IPS-18a (cell line): ENCODE measurements around the gene APOBEC3A.

ENCODE experiments used
- H3K27ac ChIP-seq: one replicate; pipeline ENCODE4 v1.5.1; 2013; ENCODE audit warnings: low read length
- H3K27me3 ChIP-seq: one replicate; pipeline ENCODE4 v1.6.1; 2013; ENCODE audit warnings: mild to moderate bottlenecking, low read length; ENCODE audit not compliant: control insufficient read depth, insufficient read depth
- H3K36me3 ChIP-seq: one replicate; pipeline ENCODE4 v1.6.1; 2013; ENCODE audit warnings: low read depth, low read length; ENCODE audit not compliant: control insufficient read depth
- H3K4me1 ChIP-seq: one replicate; pipeline ENCODE4 v1.6.1; 2013; ENCODE audit warnings: low read depth, low read length; ENCODE audit not compliant: control insufficient read depth
- H3K4me3 ChIP-seq: one replicate; pipeline ENCODE4 v1.5.1; 2013; ENCODE audit warnings: low read length
- H3K9ac ChIP-seq: one replicate; pipeline ENCODE4 v1.6.1; 2013; ENCODE audit warnings: mild to moderate bottlenecking, low read length, moderate library complexity
- H3K9me3 ChIP-seq: one replicate; pipeline ENCODE4 v1.6.1; 2013; ENCODE audit warnings: low read depth, low read length; ENCODE audit not compliant: control insufficient read depth

The APOBEC3A gene

DNA sequence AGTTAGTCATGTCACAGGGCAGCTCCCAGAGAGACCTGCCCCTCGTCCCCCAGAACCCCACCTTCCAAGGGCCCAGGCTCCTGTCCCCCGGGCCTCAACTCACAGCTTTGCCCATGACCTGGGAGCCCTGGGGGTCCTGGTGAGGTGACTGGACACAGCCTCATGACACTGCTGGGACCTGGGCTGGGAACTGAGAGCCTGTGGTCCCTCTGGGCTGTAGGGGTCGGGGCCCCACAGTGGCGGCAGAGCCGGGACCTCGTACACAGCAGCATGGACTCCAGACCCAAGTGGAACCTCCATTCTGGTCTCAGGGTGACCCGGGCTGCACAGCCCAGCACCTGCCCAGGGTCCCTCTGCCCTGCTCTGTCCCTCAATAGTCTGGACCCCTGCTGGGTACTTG lies 6.9 kb downstream of the APOBEC3A start:
- Histone ChIP-seq H3K36me3 (no peaks in the 10 kb centered on the region), H3K9me3 (no peaks in the 10 kb centered on the region)

DNA sequence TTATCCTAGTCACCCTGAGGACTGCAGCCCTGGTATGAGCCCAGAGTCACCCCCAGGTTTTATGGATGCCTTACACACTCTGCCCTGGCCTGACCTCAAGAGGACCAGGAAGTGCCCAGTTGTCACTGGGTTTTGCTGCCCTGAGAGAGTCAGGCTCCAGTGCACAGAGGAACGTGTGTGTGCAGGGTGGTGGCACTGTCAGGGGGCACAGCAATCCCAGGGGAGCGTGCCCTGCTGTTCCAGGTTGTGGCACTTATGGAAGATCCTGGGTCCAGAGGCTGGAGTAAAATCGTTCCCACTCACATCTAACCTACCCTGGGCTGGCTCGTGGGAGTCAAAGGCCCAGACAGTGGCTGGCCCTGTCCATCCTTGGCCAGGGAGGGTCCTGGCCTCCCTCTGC lies 7.6 kb downstream of the APOBEC3A start:
- no peak overlapping the region for H3K9ac ChIP-seq
- no peak overlapping the region for H3K27ac ChIP-seq
- H3K4me1 ChIP-seq = peaks cover 8% of the 10 kb centered on the region
- H3K36me3 ChIP-seq = no peaks in the 10 kb centered on the region
- H3K9me3 ChIP-seq = no peaks in the 10 kb centered on the region
- no peak overlapping the region for H3K4me3 ChIP-seq
- no peaks in the 10 kb centered on the region for H3K27me3 ChIP-seq

More for the DNA sequence above, 6.9 kb downstream of the APOBEC3A start:
- H3K4me1 ChIP-seq = peaks cover 8% of the 10 kb centered on the region
- no peak overlapping the region for H3K4me3 ChIP-seq
- H3K27ac ChIP-seq = no peak overlapping the region
- no peaks in the 10 kb centered on the region for H3K27me3 ChIP-seq
- H3K9ac ChIP-seq = no peak overlapping the region

DNA sequence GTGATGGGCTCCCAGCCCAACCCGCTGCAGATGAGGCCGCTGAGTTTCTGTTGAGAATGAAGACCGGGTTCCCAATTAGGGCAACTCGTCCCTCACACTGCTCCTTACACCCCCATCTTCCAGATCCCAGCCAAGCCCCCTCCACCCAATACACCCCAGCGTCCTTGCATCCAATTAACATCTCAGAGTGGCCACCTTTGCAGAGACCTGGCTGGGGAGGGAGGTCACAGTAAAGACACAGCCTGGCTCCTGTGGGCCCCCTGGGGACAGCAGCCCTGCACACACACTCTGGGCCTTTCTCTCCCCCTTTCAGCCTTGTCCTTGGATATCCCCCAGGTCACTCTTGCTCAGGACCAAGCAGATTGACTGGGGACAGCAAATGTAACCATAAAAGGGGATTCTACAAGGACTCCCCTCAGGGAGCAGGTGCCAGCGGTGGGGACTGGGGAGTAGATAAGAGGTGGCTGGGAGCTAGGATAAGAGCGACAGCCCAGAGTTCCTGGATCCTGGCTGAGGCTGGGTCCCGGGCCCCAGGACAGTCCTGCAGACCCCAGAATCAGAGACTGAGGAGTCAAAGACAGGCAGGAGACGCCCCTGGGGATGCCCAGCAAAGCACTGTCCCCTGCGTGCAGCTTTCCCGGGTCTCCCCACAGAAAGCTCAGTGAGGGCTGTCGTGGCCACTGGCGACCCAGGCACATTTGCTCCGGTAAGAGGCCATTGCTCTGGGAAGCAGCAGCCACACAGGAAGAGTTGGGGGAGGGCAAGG lies 8.4 kb downstream of the APOBEC3A start:
- no peak overlapping the region for H3K27ac ChIP-seq
- no peaks in the 10 kb centered on the region for H3K27me3 ChIP-seq
- H3K9ac ChIP-seq = no peak overlapping the region
- H3K36me3 ChIP-seq = no peaks in the 10 kb centered on the region
- H3K9me3 ChIP-seq = no peaks in the 10 kb centered on the region
- H3K4me3 ChIP-seq = no peak overlapping the region
- peaks cover 8% of the 10 kb centered on the region for H3K4me1 ChIP-seq

DNA sequence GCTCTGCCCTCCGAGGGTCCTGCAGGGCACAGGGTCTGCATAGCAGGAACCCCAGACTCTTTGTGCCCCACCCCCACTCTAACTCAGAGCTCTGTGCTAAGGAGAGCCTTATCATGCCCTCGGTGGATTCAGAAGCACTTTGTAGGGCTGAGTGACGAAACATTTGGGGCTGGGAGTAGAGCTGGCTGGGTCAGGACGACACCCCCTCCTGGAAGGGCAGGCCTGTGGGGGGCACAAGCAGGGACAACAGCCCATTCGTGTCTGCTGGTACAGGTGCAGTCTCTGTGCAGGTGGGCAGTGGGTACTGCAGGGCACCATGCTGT lies 8.9 kb downstream of the APOBEC3A start:
- no peak overlapping the region for H3K9ac ChIP-seq
- H3K4me1 ChIP-seq = peaks cover 8% of the 10 kb centered on the region
- no peaks in the 10 kb centered on the region for H3K36me3 ChIP-seq
- no peaks in the 10 kb centered on the region for H3K9me3 ChIP-seq
- no peak overlapping the region for H3K27ac ChIP-seq
- no peaks in the 10 kb centered on the region for H3K27me3 ChIP-seq
- no peak overlapping the region for H3K4me3 ChIP-seq

DNA sequence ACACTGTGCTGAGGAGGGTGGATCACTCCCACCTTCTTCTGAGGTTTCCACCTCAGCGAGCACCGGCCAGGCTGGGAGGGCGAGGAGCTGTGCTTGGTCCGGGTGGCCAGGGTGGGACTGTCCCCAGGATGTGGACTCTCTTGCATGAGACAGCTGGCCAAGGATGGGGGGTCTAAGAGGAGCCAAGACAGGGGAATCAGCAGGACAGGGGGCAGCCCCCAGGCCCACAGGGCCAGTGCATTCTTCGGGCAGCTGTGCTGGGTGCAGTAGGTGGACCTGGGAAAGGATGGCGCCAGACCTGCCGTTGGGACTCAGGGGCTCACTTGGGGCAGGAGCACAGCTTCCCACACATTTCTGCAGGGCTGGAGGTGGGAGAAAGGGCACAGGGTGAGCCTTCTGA lies 9.5 kb downstream of the APOBEC3A start:
- H3K9ac ChIP-seq = no peak overlapping the region
- H3K27me3 ChIP-seq = no peaks in the 10 kb centered on the region
- no peaks in the 10 kb centered on the region for H3K36me3 ChIP-seq
- peaks cover 8% of the 10 kb centered on the region for H3K4me1 ChIP-seq
- H3K4me3 ChIP-seq = no peak overlapping the region
- no peaks in the 10 kb centered on the region for H3K9me3 ChIP-seq
- no peak overlapping the region for H3K27ac ChIP-seq

DNA sequence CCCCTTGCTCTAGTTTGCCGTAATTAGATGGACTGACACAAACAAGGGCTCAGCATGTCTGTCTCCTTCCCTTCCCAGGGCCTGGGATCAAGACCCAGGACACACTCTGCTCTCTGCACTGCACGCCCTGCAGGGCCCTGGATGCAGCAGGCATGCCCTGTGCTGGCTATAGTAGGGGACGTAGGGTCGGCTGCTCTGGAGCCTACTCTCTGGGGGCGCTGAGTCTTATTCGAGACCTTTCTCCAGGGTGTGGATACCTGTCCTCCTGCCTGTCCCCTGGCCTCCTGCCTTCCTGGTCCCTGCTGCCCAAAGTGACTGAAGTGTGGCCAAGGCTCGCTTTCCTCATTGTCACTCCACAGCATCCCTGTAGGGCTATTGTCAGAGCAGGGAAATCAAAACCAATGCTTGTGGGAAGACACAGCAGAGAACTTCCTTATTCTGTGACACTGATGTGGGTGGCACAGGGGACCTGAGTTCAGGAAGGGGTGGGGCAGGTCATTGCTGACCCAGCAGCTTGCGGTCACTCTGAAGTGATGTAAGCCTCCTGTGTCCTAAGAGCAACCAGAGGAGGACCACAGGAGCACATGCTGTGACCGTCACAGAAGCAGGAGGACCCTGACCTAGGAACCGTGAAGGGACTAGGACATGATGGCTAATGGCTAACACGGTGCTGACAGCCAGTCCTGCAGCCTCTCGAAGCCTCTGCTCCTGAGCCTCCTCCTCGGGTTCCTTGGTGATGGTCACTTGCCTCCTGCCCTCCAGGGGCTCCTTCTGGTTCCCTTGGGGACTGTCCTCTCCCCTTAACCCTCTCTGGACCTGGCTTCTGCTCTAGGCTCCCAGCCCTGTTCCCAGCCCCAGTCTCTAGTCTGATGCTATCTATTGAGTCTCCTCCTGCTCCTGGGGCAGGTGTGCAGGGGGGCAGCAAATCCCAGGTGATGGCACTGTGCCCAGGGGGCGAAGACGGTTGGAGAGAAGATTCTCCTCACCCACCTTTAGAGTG lies 10.3 kb downstream of the APOBEC3A start:
- no peak overlapping the region for H3K9ac ChIP-seq
- H3K4me1 ChIP-seq = peaks cover 8% of the 10 kb centered on the region

DNA sequence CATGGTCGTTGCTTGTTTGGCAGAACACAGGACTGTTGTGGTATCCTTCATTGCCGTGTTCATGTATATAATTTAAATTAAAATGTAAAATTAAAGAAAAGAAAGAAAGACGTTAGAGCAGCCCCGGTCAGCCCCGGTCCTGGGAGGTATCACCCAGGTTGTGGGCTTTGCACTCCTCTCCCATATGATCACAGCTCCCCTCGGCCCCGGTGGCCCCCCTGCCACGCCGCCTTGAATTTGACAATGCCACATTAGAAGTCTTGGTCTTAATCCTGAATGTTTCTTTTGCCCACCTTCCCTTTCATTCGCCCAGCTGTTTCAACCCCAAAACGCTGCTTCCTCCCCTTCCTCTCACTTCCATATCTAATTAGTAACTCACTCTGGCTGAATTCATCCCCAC lies 11.4 kb downstream of the APOBEC3A start:
- Histone ChIP-seq H3K4me3 (no peak overlapping the region), H3K27ac (no peak overlapping the region), H3K9me3 (no peaks in the 10 kb centered on the region), H3K27me3 (no peaks in the 10 kb centered on the region), H3K9ac (no peak overlapping the region), H3K36me3 (no peaks in the 10 kb centered on the region), H3K4me1 (peaks cover 8% of the 10 kb centered on the region)

More for the DNA sequence above, 10.3 kb downstream of the APOBEC3A start:
- H3K9me3 ChIP-seq = no peaks in the 10 kb centered on the region
- no peak overlapping the region for H3K4me3 ChIP-seq
- H3K27ac ChIP-seq = no peak overlapping the region
- no peaks in the 10 kb centered on the region for H3K36me3 ChIP-seq
- H3K27me3 ChIP-seq = no peaks in the 10 kb centered on the region

DNA sequence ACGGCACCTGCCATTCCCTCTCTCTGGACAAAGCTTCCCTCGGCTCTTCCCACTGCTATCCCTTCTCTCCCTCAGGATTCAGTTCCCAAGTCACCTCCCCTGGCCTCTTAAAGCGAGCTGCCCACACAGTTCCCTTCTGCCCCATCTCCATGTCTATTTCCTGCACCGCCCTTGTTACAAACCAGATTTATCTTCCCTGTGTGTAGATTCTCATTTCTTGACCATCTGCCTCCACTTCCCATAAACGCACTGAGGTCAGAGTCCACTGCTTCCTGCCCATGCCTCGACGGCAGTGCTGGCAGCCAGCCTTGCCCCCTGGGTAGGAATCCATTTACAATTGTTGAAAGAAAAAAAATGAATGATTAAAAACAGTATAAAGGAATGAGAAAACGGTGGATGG lies 13.1 kb downstream of the APOBEC3A start:
- H3K36me3 ChIP-seq = no peaks in the 10 kb centered on the region
- no peaks in the 10 kb centered on the region for H3K27me3 ChIP-seq
- H3K9ac ChIP-seq = no peak overlapping the region
- H3K4me1 ChIP-seq = peaks cover 6% of the 10 kb centered on the region
- no peak overlapping the region for H3K27ac ChIP-seq
- no peak overlapping the region for H3K4me3 ChIP-seq
- no peaks in the 10 kb centered on the region for H3K9me3 ChIP-seq

DNA sequence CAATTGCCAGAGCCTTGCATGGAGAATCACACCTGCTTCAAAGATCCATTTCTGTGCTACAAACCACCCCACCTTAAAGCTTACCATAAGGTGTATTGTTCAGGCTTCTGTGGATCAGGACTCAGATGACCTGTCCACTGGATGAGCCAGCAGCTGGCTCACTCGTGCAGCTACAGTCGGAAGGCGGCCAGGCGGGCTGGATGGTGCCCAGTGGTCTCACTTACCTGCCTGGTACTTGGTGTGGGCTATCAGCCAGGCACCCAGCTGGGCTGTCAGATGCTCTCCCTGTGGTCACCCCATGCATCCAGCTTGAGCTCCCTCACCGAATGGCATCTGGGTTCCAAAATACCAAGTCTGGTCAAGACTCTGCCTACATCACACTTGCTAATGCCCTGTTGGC lies 13.8 kb downstream of the APOBEC3A start:
- Histone ChIP-seq H3K9me3 (no peaks in the 10 kb centered on the region), H3K27ac (no peak overlapping the region), H3K36me3 (no peaks in the 10 kb centered on the region), H3K4me3 (no peak overlapping the region), H3K4me1 (peaks cover 3% of the 10 kb centered on the region), H3K27me3 (no peaks in the 10 kb centered on the region), H3K9ac (no peak overlapping the region)

DNA sequence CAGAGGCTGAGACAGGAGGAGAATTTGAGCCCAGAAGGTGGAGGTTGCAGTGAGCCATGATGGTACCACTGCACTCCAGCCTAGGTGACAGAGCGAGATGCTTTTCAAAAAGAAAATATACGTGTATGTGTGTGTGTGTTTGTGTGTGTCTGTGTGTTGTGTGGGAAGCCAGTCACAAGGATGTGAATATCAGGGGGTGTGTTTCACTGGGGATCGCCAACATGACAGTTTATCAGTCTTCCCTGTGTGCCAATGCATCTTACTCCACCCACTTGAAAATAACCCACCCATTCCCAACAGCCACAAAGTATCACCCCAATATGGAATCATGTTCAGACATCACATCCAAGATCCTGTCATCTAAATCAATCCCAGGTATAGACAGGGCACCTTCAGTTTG lies 14.4 kb downstream of the APOBEC3A start:
- no peak overlapping the region for H3K27ac ChIP-seq
- peaks cover 3% of the 10 kb centered on the region for H3K9me3 ChIP-seq
- H3K9ac ChIP-seq = no peak overlapping the region
- H3K27me3 ChIP-seq = no peaks in the 10 kb centered on the region
- H3K36me3 ChIP-seq = no peaks in the 10 kb centered on the region
- H3K4me1 ChIP-seq = no peaks in the 10 kb centered on the region
- no peak overlapping the region for H3K4me3 ChIP-seq

DNA sequence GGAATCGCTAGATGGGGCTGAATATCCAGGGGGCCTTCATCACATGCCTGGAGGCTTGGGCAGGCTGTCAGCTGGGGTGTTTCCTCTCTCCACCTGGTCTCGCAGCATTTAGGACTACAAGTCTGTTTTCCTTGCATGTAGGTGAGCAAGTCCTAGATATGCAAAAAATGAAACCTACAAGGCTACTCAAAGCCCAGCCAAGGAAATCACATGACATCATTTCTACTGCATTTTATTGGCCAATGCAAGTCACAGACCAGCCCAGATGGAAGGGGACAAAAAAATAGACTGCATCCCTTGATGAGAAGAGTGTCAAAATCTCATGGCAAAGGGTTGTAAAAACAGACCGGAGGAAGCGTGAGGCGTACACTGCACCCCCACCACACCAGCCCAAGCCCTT lies 15.1 kb downstream of the APOBEC3A start:
- Histone ChIP-seq H3K36me3 (no peaks in the 10 kb centered on the region), H3K4me1 (no peaks in the 10 kb centered on the region), H3K9me3 (peaks cover 5% of the 10 kb centered on the region)

More for the DNA sequence above, 15.1 kb downstream of the APOBEC3A start:
- Histone ChIP-seq H3K27ac (no peak overlapping the region), H3K27me3 (no peaks in the 10 kb centered on the region), H3K4me3 (no peak overlapping the region), H3K9ac (no peak overlapping the region)
